ENCODE results near the gene CLIP1.
"Not testable (repeated sequence)": the region's sequence is repeated elsewhere in the genome, so short reads cannot be mapped to it uniquely, and the experiment has no call there.

Gene CLIP1

GRCh38 chr12:122423258-122424165, 1.0 kb upstream of the CLIP1 start:
- peak overlapping the region; percentile 37 for H3K4me3 ChIP-seq (ENCODE audit: low read depth, low read length)
- no peak for TF ChIP-seq CTCF (IDR thresholded peaks at IDR 0.05; ENCODE audit: insufficient read depth, low read depth, low read length, missing control alignments)
- DNase-seq (ENCODE audit: low read depth): no peak

- no peak for TF ChIP-seq CTCF (IDR thresholded peaks at IDR 0.05; ENCODE audit: insufficient read depth, low read depth, low read length, missing control alignments)
- DNase-seq (ENCODE audit: low read depth): peak; percentile 34
These were observed 325 bp upstream of the CLIP1 start for GRCh38 chr12:122422730-122423257.

GRCh38 chr12:122421187-122421820, 1.2 kb downstream of the CLIP1 start:
- TF ChIP-seq CTCF (IDR thresholded peaks at IDR 0.05; ENCODE audit: insufficient read depth, low read depth, low read length, missing control alignments): no peak
- peak; percentile 48 for DNase-seq (ENCODE audit: low read depth)
- H3K4me3 ChIP-seq (ENCODE audit: low read depth, low read length): peak overlapping the region; percentile 90

More at GRCh38 chr12:122422730-122423257, 325 bp upstream of the CLIP1 start:
- peak overlapping the region; percentile 37 for H3K4me3 ChIP-seq (ENCODE audit: low read depth, low read length)

GRCh38 chr12:122420471-122421162, 1.9 kb downstream of the CLIP1 start:
- peak overlapping the region; percentile 90 for H3K4me3 ChIP-seq (ENCODE audit: low read depth, low read length)
- DNase-seq (ENCODE audit: low read depth): peak; percentile 26
- no peak for TF ChIP-seq CTCF (IDR thresholded peaks at IDR 0.05; ENCODE audit: insufficient read depth, low read depth, low read length, missing control alignments)

- not testable (repeated sequence) for DNase-seq (ENCODE audit: low read depth)
These were observed 3.4 kb downstream of the CLIP1 start for GRCh38 chr12:122419094-122419493.

GRCh38 chr12:122415665-122416064, 6.8 kb downstream of the CLIP1 start:
- DNase-seq (ENCODE audit: low read depth); H3K4me3 ChIP-seq (ENCODE audit: low read depth, low read length): not testable (repeated sequence)

More at GRCh38 chr12:122419094-122419493, 3.4 kb downstream of the CLIP1 start:
- H3K4me3 ChIP-seq (ENCODE audit: low read depth, low read length): not testable (repeated sequence)

- no peak for TF ChIP-seq CTCF (IDR thresholded peaks at IDR 0.05; ENCODE audit: insufficient read depth, low read depth, low read length, missing control alignments)
- DNase-seq (ENCODE audit: low read depth): peak; percentile 39
- peak overlapping the region; percentile 46; the same call in 1 of the 2 replicates for H3K4me3 ChIP-seq (ENCODE audit: low read depth, low read length)
These were observed 8.7 kb downstream of the CLIP1 start for GRCh38 chr12:122413516-122414404.
